GM19238 (cell line): ENCODE measurements around the gene POLR2C.
A peak's percentile ranks its signal among the peaks of the same experiment; 100 is the strongest.

ENCODE experiments used
- DNase-seq: peaks from one replicate; pipeline ENCODE4 v3.0.0; 2011; ENCODE audit warnings: low spot score; ENCODE audit not compliant: insufficient read length

Gene POLR2C

GRCh38 chr16:57447186-57447962 is 15.1 kb upstream of the POLR2C start, which contains the start of the genes CIAPIN1 and COQ9:
CIAPIN1 (minus strand) TSS chr16:57447385; CDS start chr16:57440928, 6,457 bp downstream.
COQ9 (plus strand) TSS chr16:57447479; CDS start chr16:57447506, 27 bp downstream.
- peak; percentile 93 for DNase-seq

- DNase-seq, result no peak
Observed at GRCh38 chr16:57452021-57452420, 10.5 kb upstream of the POLR2C start.

GRCh38 chr16:57462978-57463362 is 491 bp downstream of the POLR2C start:
- no peak for DNase-seq

GRCh38 chr16:57464523-57464922 is 2.0 kb downstream of the POLR2C start:
- no peak for DNase-seq

GRCh38 chr16:57468346-57468745 is 5.9 kb downstream of the POLR2C start:
- DNase-seq, result no peak

- no peak for DNase-seq
Observed at GRCh38 chr16:57469046-57469445, 6.6 kb downstream of the POLR2C start.

GRCh38 chr16:57469917-57470470 is 7.5 kb downstream of the POLR2C start:
- no peak for DNase-seq

- no peak for DNase-seq
Observed at GRCh38 chr16:57470711-57471110, 8.2 kb downstream of the POLR2C start.

- DNase-seq, result no peak
Observed at GRCh38 chr16:57471209-57471608, 8.7 kb downstream of the POLR2C start.

GRCh38 chr16:57471852-57472664 is 9.6 kb downstream of the POLR2C start:
- DNase-seq, result no peak

GRCh38 chr16:57472665-57473060 is 10.2 kb downstream of the POLR2C start:
- no peak for DNase-seq

- no peak for DNase-seq
Observed at GRCh38 chr16:57473176-57473840, 10.8 kb downstream of the POLR2C start.

- no peak for DNase-seq
Observed at GRCh38 chr16:57473906-57474305, 11.4 kb downstream of the POLR2C start.

- no peak for DNase-seq
Observed at GRCh38 chr16:57474671-57475661, 12.5 kb downstream of the POLR2C start.

- peak; percentile 87 for DNase-seq
Observed at GRCh38 chr16:57475711-57476339, 13.3 kb downstream of the POLR2C start.

GRCh38 chr16:57476546-57477410 is 14.3 kb downstream of the POLR2C start:
- no peak for DNase-seq

- DNase-seq, result no peak
Observed at GRCh38 chr16:57477531-57478202, 15.2 kb downstream of the POLR2C start.
